HEK293 (cell line): ENCODE measurements around the gene FGF12.

Experiments used
- CTCF ChIA-PET: fragments of 350-600 bp; formaldehyde crosslinking; extraction: SDS; loops from one replicate; lab custom pipeline; 2021; ENCODE audit warnings: antibody characterized with exemption; lab: Yijun Ruan, JAX
- POLR2A ChIA-PET: fragments of 300-600 bp; formaldehyde crosslinking; extraction: SDS; loops from one replicate; lab custom pipeline; 2020; ENCODE audit warnings: antibody characterized with exemption, inconsistent platforms; lab: Yijun Ruan, JAX
- H3K27ac ChIP-seq: fragments of 200-500 bp; sonication (Bioruptor generic); 2 replicates; pipeline ENCODE4 v1.5.1; 2014; ENCODE audit warnings: low read depth, low read length, control low read depth, inconsistent platforms; ENCODE audit errors: extremely low read depth
- H3K36me3 ChIP-seq, 2 experiments: fragments of 200-500 bp in 1 of 2; sonication (Bioruptor generic) in 1 of 2; 1 replicate in 1 of 2; 2 replicates in 1 of 2; pipeline ENCODE4 v1.5.1; 2014 to 2017; ENCODE audit warnings: inconsistent platforms in 2 of 2, low read length in 2 of 2; ENCODE audit not compliant: control insufficient read depth in 2 of 2, insufficient read depth in 1 of 2
- H3K4me1 ChIP-seq: fragments of 200-500 bp; sonication (Bioruptor generic); 2 replicates; pipeline ENCODE4 v1.5.1; 2014; ENCODE audit warnings: mild to moderate bottlenecking, low read length, inconsistent platforms; ENCODE audit not compliant: control insufficient read depth, insufficient read depth
- H3K4me3 ChIP-seq: 2 replicates; pipeline ENCODE4 v1.5.1; 2011; ENCODE audit warnings: low read depth, mild to moderate bottlenecking, control low read depth, low read length, moderate library complexity
- H3K9me3 ChIP-seq: fragments of 200-500 bp; sonication (Bioruptor generic); 2 replicates; pipeline ENCODE4 v1.5.1; 2014; ENCODE audit warnings: low read depth, low read length, inconsistent platforms; ENCODE audit not compliant: control insufficient read depth, insufficient read depth
- HOXC10 ChIP-seq: sonication (generic); formaldehyde crosslinking; IDR thresholded peaks from 2 replicates; pipeline ENCODE4 v1.8.1; 2023; ENCODE audit warnings: mild to moderate bottlenecking, missing genetic modification reagents
- INSM2 ChIP-seq: fragments of 450-650 bp; formaldehyde crosslinking; IDR thresholded peaks from 2 replicates; pipeline ENCODE4 v1.5.1; 2016; ENCODE audit warnings: missing biosample characterization, missing genetic modification characterization
- KLF10 ChIP-seq: fragments of 450-650 bp; IDR thresholded peaks from 2 replicates; pipeline ENCODE4 v1.5.1; 2018; ENCODE audit warnings: missing biosample characterization, mild to moderate bottlenecking, missing genetic modification characterization
- MZF1 ChIP-seq: fragments of 450-650 bp; formaldehyde crosslinking; IDR thresholded peaks from 2 replicates; pipeline ENCODE4 v1.5.1; 2017; ENCODE audit warnings: missing biosample characterization, missing genetic modification characterization, borderline replicate concordance
- PBX3 ChIP-seq: sonication (generic); formaldehyde crosslinking; IDR thresholded peaks from 2 replicates; pipeline ENCODE4 v1.8.1; 2022; ENCODE audit warnings: mild to moderate bottlenecking, moderate library complexity, missing genetic modification reagents
- RBAK ChIP-seq: fragments of 450-650 bp; formaldehyde crosslinking; IDR thresholded peaks from 2 replicates; pipeline ENCODE4 v1.5.1; 2016; ENCODE audit warnings: missing biosample characterization, missing genetic modification characterization
- ZBTB21 ChIP-seq: fragments of 450-650 bp; formaldehyde crosslinking; IDR thresholded peaks from 2 replicates; pipeline ENCODE4 v1.5.1; 2017; ENCODE audit warnings: missing biosample characterization, missing genetic modification characterization
- ZBTB44 ChIP-seq: fragments of 450-650 bp; IDR thresholded peaks from 2 replicates; pipeline ENCODE4 v1.5.1; 2018; ENCODE audit warnings: missing biosample characterization, mild to moderate bottlenecking, missing genetic modification characterization
- ZNF114 ChIP-seq: fragments of 450-650 bp; formaldehyde crosslinking; IDR thresholded peaks from 2 replicates; pipeline ENCODE4 v1.5.0; 2017; ENCODE audit warnings: missing biosample characterization, missing genetic modification characterization
- ZNF121 ChIP-seq: fragments of 450-650 bp; formaldehyde crosslinking; IDR thresholded peaks from 2 replicates; pipeline ENCODE4 v1.5.1; 2016; ENCODE audit warnings: missing biosample characterization, missing genetic modification characterization
- ZNF138 ChIP-seq: fragments of 450-650 bp; formaldehyde crosslinking; IDR thresholded peaks from 2 replicates; pipeline ENCODE4 v1.5.1; 2016; ENCODE audit warnings: missing biosample characterization, missing genetic modification characterization, borderline replicate concordance
- ZNF2 ChIP-seq: fragments of 450-650 bp; formaldehyde crosslinking; IDR thresholded peaks from 2 replicates; pipeline ENCODE4 v1.5.1; 2016; ENCODE audit warnings: missing biosample characterization, missing genetic modification characterization
- ZNF248 ChIP-seq: fragments of 450-650 bp; formaldehyde crosslinking; IDR thresholded peaks from 2 replicates; pipeline ENCODE4 v1.5.1; 2017; ENCODE audit warnings: missing biosample characterization, missing genetic modification characterization
- ZNF266 ChIP-seq: fragments of 450-650 bp; formaldehyde crosslinking; IDR thresholded peaks from 2 replicates; pipeline ENCODE4 v1.5.1; 2016; ENCODE audit warnings: missing biosample characterization, missing genetic modification characterization, low read depth
- ZNF280C ChIP-seq: fragments of 450-650 bp; formaldehyde crosslinking; IDR thresholded peaks from 2 replicates; pipeline ENCODE4 v1.5.1; 2016; ENCODE audit warnings: missing biosample characterization, missing genetic modification characterization
- ZNF366 ChIP-seq: fragments of 450-650 bp; formaldehyde crosslinking; conservative IDR thresholded peaks from 2 replicates; pipeline ENCODE4 v1.5.1; 2016; ENCODE audit warnings: missing biosample characterization, missing genetic modification characterization
- ZNF394 ChIP-seq: fragments of 450-650 bp; formaldehyde crosslinking; IDR thresholded peaks from 2 replicates; pipeline ENCODE4 v1.5.1; 2016; ENCODE audit warnings: missing biosample characterization, missing genetic modification characterization, mild to moderate bottlenecking, moderate library complexity, borderline replicate concordance
- ZNF529 ChIP-seq: fragments of 450-650 bp; formaldehyde crosslinking; IDR thresholded peaks from 2 replicates; pipeline ENCODE4 v1.5.1; 2017; ENCODE audit warnings: missing genetic modification characterization, missing biosample characterization; ENCODE audit not compliant: insufficient replicate concordance
- ZNF548 ChIP-seq: fragments of 450-650 bp; formaldehyde crosslinking; IDR thresholded peaks from 2 replicates; pipeline ENCODE4 v1.5.1; 2016; ENCODE audit warnings: missing biosample characterization, missing genetic modification characterization
- ZNF580 ChIP-seq: fragments of 450-650 bp; formaldehyde crosslinking; IDR thresholded peaks from 2 replicates; pipeline ENCODE4 v1.5.1; 2016; ENCODE audit warnings: missing biosample characterization, missing genetic modification characterization
- ZNF610 ChIP-seq: fragments of 450-650 bp; formaldehyde crosslinking; IDR thresholded peaks from 2 replicates; pipeline ENCODE4 v1.5.1; 2016; ENCODE audit warnings: missing biosample characterization, missing genetic modification characterization, borderline replicate concordance
- ZNF623 ChIP-seq: fragments of 450-650 bp; formaldehyde crosslinking; IDR thresholded peaks from 2 replicates; pipeline ENCODE4 v1.5.1; 2016; ENCODE audit warnings: missing biosample characterization, missing genetic modification characterization
- ZNF624 ChIP-seq: fragments of 450-650 bp; formaldehyde crosslinking; IDR thresholded peaks from 2 replicates; pipeline ENCODE4 v1.5.1; 2017; ENCODE audit warnings: missing biosample characterization, missing genetic modification characterization
- ZNF658 ChIP-seq: fragments of 450-650 bp; formaldehyde crosslinking; IDR thresholded peaks from 2 replicates; pipeline ENCODE4; 2016; ENCODE audit warnings: missing biosample characterization, missing genetic modification characterization
- ZNF768 ChIP-seq: fragments of 450-650 bp; formaldehyde crosslinking; IDR thresholded peaks from 2 replicates; pipeline ENCODE4 v1.5.1; 2018; ENCODE audit warnings: missing biosample characterization, mild to moderate bottlenecking, missing genetic modification characterization
- ZNF785 ChIP-seq: fragments of 450-650 bp; formaldehyde crosslinking; IDR thresholded peaks from 2 replicates; pipeline ENCODE4 v1.5.1; 2016; ENCODE audit warnings: missing biosample characterization, missing genetic modification characterization
- ZSCAN5A ChIP-seq: fragments of 450-650 bp; formaldehyde crosslinking; IDR thresholded peaks from 2 replicates; pipeline ENCODE4 v1.5.1; 2016; ENCODE audit warnings: missing biosample characterization, missing genetic modification characterization

The FGF12 gene

GRCh38 chr3:192239956-192240355 lies 487.4 kb downstream of the FGF12 start:
- Histone ChIP-seq H3K36me3 (no peaks in the 10 kb centered on the region), H3K9me3 (no peaks in the 10 kb centered on the region), H3K4me3 (no peak overlapping the region)
- TF ChIP-seq ZNF580 (no peak), ZNF548 (no peak), ZNF266 (tag by site-specific recombination) (no peak), ZNF366 (no peak), PBX3 (no peak), ZNF623 (no peak), ZNF121 (no peak), ZBTB21 (tag by site-specific recombination) (no peak), HOXC10 (CRISPR knock-in tag) (no peak), ZNF610 (tag by site-specific recombination) (no peak), ZBTB44 (tag by site-specific recombination) (no peak), RBAK (tag by site-specific recombination) (no peak), ZNF658 (tag by site-specific recombination) (no peak), ZNF785 (tag by site-specific recombination) (no peak), INSM2 (tag by site-specific recombination) (no peak), ZNF768 (tag by site-specific recombination) (no peak)
- TF ChIP-seq, all 188 proteins: peak for 0
- CTCF ChIA-PET, result interaction anchor here (1.1 kb wide), 1 partner anchor 204 kb away, joined by 3 read pairs; no protein-coding TSS in a partner anchor
- no peak overlapping the region for H3K27ac ChIP-seq
- no peaks in the 10 kb centered on the region for H3K4me1 ChIP-seq
- POLR2A ChIA-PET, result no interaction called here

- no peak overlapping the region for H3K4me3 ChIP-seq
- H3K27ac ChIP-seq, result no peak overlapping the region
- no peaks in the 10 kb centered on the region for H3K36me3 ChIP-seq
- ChIA-PET POLR2A (no interaction called here), CTCF (interaction anchor here (0.6 kb wide), 1 partner anchor 163 kb away, joined by 3 read pairs; no protein-coding TSS in a partner anchor)
- no peaks in the 10 kb centered on the region for H3K4me1 ChIP-seq
- H3K9me3 ChIP-seq, result no peaks in the 10 kb centered on the region
- TF ChIP-seq ZNF248 (tag by site-specific recombination) (no peak), ZNF280C (tag by site-specific recombination) (no peak), KLF10 (tag by site-specific recombination) (no peak), ZNF394 (no peak), ZNF768 (tag by site-specific recombination) (no peak), ZNF114 (tag by site-specific recombination) (no peak), ZNF2 (tag by site-specific recombination) (no peak), ZNF658 (tag by site-specific recombination) (no peak), ZNF138 (no peak), ZNF624 (tag by site-specific recombination) (no peak), MZF1 (tag by site-specific recombination) (no peak), ZSCAN5A (no peak), ZNF529 (tag by site-specific recombination) (no peak)
Observed at GRCh38 chr3:192237992-192238608, 489.2 kb downstream of the FGF12 start.
